HG03354 (cell line): Measurements from ENCODE around the gene TAS2R16.
"Not testable (repeated sequence)": the region's sequence is repeated elsewhere in the genome, so short reads cannot be mapped to it uniquely, and the experiment has no call there.

ENCODE experiments used
- ATAC-seq: cut with Tn5 transposase; IDR thresholded peaks from one replicate; pipeline ENCODE4 v1.9.1; 2021; ENCODE audit warnings: mild to moderate bottlenecking; ENCODE audit not compliant: unreplicated experiment, poor library complexity, severe bottlenecking

TAS2R16 gene

GRCh38 chr7:122975341-122975740 is 20.2 kb downstream of the TAS2R16 start:
- ATAC-seq, result no peak

- ATAC-seq, result no peak
These were observed 21.3 kb downstream of the TAS2R16 start for GRCh38 chr7:122974229-122974628.

GRCh38 chr7:122972056-122972455 is 23.4 kb downstream of the TAS2R16 start:
- ATAC-seq, result no peak

- ATAC-seq, result no peak
These were observed 24.5 kb downstream of the TAS2R16 start for GRCh38 chr7:122970740-122971725.

- ATAC-seq, result no peak
These were observed 27.1 kb downstream of the TAS2R16 start for GRCh38 chr7:122968389-122968788.

- no peak for ATAC-seq
These were observed 30.2 kb downstream of the TAS2R16 start for GRCh38 chr7:122965306-122965705.

- ATAC-seq, result not testable (repeated sequence)
These were observed 41.8 kb downstream of the TAS2R16 start for GRCh38 chr7:122953678-122954077.

GRCh38 chr7:122951006-122951405 is 44.5 kb downstream of the TAS2R16 start:
- ATAC-seq, result no peak

- ATAC-seq, result no peak
These were observed 46.3 kb downstream of the TAS2R16 start for GRCh38 chr7:122949186-122949585.
